Fibroblast of upper back skin (primary cell): ENCODE results near the gene RNASE8.
"Not testable (repeated sequence)": the region's sequence is repeated elsewhere in the genome, so short reads cannot be mapped to it uniquely, and the experiment has no call there.

Experiments
- DNase-seq: peaks from one replicate; pipeline ENCODE4 v3.0.0-alpha.2; 2013

Gene RNASE8

DNA sequence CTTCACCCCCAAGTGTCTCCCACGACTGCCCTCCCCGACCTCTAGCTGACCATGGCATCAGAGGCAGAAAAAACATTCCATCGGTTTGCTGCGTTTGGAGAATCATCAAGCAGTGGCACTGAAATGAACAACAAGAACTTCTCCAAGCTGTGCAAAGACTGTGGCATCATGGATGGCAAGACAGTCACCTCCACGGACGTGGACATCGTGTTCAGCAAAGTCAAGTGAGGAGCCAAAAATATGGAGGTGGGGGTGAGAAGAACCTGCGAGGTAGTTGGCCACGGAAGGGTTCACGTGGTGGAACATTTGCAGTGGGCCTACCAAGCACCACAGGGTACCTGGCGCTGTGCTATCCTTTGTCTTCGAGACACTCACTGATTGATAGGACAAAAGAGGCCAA, 27.1 kb upstream of the RNASE8 start:
- DNase-seq, result no peak

DNA sequence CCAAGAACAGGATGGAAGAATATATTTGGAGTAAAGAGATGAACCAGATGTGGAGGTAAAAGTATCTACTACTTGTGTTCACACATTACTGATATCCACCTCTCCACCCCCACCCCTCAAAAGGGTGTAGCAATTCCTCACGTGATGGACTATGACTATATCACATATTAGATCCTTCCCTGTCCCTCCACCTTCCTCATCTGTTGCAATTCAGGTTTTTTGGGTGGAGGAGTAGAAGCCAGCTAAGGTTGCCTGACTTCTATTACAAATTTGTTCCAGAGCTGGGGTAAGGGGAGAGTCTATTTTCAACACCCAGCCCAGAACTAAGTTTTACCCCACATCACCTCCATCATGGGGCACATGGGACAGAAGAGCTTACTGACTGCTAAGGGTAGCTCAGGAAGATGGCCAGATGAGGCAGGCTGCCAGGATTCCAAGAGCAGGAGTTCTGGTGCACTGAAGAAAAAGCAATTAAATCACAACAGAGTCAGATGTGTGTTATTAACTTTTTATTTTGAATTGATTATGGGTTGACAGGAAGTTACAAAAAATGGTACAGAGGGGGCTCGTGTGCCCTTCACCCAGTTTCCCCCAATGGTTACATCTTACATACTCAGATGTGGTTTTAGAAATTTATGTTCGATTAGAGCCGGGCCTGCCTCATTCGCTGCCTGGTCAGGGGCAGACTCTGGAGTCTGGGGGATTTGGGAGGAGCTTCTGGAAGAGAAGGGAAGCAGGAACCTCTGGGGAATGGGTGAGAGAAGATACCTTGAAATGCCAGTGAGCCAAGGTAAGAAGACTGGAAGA, 25.1 kb upstream of the RNASE8 start:
- DNase-seq, result no peak

DNA sequence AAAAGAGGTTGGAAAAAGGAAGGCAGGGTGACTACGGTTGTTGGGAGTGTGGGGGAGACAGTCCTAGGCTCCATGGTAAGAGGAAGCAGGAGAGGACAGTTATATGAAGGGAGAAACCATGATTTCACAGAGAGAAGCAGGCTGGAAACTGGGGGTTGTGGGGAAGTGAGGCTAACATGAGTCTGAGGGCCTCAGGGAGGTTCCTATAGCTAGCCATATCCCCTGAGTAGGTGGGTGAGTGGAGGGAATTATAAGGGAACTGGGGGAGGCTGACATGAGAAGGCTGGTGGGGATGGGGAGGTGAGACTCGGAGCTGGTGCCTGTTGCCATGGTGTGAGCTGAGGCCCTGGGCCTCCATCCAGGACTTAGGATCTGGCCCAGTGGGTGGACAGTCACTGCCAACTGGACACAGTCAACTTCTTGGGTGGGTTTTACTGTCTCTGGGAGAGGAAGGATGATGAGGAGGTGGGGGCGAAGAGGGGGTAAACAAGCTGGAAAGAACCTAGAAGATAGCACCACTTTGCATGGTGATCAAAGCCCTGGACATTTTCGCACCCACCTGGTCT, 24.4 kb upstream of the RNASE8 start:
- no peak for DNase-seq

DNA sequence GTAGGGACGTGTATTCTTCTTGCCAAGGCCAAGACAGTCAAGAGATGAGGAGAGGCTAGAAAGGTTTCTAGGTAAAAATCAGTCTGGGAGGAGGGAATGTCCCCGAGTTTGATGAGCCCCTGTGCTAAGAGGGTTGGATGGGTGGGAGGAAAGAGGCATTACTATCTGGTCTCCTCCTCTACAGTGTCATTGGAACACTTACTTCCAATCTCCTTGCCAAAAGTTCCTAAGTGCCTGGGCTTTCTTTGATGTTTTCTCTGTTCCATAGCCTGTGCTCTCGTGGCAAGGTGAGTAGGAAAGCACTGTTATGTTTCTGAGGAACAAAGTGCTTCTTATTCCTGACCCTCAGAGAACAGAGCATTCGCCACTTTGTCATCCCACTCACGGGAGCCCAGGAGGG, 22.9 kb upstream of the RNASE8 start, which contains the start of gene RNASE13:
Gene RNASE13 (minus strand): TSS at position 101 of the 400 bp plus-strand sequence. CDS start 519 bp downstream, outside the sequence.
- no peak for DNase-seq

DNA sequence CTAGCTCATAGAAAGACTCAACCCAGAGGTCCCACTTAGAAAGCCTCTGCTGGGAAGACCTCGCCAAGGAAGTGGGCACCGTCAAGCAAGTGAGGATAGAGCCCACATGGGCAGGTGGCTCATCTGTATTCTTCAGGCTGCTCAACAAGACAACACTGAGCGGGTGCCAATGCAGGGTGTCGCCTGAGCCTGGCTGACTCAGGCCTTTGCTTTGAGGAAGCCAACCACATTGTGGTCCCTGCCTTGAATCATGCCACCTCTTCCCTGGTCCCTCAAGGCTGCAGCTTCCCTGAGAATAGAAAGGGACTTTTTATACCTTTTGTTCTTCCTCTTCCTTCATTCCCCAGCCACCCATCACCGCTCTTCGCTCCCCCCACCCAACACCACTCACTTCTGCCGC, 20.9 kb upstream of the RNASE8 start:
- DNase-seq, result no peak

DNA sequence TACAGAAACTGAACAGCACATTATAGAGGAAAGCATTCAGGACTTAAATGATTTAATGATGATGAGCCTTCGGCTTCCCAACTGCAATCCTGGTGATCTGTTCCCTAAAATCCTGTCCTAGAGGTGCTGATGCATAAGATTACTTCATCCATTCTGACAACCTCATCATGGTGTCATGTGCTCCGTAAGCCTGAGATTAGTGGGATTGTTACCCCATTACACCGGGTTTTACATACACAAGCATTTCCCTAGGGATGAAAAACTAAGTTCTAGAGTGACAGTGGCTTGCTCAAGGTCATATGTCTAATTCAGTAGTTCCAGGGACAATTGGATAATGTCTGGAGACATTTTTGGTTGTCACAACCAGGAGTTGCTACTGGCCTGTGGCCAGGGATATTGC, 20.5 kb upstream of the RNASE8 start:
- no peak for DNase-seq

DNA sequence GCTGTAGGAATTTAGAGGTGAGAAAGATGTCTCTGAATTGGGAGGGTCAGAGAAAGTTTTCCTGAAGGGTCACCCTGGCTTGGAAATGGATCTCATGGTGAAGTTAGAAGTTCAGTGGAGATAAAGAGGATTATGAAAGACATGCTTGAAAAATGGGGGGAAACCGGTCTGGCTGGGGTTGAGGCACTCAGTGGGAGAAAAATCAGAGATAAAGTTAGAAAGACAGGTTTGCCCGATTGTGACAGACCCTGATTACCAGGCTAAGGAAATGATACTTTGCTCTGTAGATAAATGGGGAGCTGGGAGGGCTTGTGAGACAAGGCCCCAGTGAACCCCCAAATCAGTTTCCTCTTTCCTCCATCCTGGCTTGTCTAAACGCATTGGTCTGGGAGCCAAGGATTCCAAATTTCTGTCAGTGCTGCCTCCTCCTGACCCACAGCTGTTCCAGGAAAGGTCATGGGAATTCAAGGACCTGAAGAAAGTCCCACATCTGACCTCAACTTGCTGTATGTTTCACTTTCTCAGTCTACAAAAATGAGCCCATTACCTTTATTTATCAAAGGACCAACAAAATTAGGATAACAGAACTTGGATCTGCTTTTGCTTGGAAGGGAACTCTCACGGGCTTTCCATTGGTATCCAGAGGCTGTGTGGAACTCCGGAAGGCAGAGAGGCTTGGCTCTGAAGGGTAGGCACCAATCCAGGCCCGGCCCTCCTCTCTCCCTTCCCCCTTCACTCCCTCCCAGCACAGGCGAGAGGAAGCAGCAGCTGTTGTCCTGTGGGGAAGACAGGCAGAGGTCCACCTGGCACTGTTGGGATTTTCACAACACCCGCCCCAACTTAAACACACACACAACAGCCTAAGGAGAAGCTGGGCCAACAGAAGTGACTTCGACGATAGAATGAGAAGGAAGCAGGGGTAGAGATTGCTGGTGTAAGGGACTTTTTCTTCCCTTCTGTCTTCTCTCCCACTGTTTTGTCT, 18.9 kb upstream of the RNASE8 start:
- DNase-seq, result peak; percentile 58

DNA sequence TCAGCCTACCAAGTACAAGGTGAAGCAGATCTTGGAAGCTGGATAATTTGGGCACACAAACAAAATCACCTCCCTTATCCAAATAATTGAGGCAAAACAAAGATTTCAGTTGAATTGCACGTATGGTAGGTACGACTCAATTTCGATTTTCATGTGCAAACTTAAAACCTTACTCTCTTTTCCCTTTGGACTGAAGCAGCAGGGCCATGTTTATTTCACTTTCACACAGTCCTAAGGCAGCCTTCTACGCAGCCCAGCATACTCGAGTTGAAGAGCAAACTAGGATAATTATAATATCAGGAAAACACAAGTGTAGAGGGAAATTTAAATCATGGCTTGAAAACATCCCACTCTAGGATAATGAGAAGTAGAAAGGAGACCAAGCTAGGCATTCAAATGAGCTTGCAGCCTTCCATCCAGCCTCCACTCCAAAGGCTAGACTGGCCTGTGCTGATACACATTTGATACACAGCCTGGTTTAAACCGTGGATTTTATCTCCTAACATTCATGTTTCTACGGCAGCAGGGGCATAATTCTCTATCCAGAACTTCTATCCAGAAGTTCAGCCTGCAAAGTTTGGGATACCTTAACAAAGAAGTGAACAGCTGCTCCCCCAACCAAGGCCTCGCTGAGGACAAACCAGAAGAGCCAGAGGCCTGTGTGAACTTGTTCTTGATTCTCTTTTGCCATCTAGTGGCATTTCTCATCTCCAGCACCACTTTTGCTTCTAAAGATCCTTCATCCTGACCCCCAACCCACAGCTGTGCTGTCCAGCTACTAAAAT, 17.8 kb upstream of the RNASE8 start:
- DNase-seq, result peak; percentile 73

DNA sequence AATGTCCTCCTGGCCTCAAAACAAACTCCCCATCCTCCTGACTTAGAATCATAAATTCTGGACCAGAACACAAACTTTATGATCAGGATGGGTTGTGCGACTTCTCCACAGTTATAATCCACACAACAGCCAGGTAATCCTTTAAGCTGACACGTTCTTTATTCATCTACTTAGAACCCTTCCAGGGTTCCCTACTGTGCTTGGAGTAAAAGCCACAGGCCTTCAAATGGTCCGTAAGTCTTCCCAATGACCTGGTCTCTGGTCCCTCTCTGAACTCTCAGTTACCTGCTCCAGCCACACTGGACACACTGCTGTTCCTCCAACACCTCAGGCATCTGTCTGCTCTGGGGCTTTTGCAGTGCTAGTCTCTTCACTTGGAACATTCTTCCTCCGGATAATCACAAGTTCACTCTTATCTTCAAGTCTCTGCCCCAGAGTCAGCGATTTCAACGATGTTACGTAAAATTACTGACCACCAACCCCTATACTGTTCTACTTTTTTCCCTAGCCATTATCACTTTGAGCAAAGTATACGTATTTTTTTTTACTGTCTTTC, 17.2 kb upstream of the RNASE8 start:
- no peak for DNase-seq

DNA sequence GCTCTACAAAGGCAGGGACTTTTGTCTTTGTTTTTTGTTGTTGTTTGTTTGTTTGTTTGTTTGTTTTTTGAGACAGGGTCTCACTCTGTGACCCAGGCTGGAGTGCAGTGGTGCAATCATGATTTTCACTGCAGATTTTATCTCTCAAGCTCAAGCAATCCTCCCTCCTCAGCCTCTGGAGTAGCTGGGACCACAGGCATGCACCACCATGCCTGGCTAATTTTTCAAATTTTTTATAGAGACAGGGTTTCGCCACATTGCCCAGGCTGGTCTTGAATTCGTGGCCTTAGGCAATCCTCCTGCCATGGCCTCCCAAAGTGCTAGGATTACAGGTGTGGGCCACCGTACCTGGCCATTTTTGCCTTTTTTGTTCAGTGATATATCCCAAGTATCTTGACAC, 16.7 kb upstream of the RNASE8 start:
- DNase-seq, result not testable (repeated sequence)

DNA sequence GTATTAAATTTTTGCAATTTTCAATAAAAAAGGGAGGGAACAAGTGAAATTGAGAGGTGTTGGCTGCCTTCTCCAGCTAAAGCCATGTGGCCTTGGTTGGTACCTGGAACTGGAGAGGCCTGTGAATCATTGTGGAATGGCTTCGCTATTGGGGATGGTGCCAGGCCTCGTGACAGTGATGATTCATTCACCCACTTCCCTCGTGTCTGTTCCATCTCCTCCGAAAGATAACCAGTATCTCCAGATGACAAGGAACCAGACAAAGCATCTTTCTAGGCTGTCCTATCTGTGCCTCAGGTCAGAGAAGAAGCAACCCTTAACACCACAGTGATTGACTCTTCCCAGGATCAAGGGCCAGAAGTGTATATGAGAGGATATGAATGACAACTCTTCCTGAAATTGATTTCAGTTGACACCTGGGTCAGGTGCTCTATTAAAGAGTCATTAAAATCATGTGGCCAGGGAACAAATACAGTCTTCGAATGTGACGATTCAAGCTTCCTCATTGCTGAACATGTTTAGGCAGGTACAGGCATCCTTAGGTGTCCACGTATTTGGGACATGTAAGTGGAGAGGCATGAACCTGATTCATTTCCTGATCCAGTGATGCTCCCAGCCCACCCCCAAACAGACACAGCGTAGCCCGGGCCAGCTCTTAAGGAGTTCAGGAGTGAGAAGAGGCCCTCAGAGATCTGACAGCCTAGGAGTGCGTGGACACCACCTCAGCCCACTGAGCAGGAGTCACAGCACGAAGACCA, 15.8 kb upstream of the RNASE8 start, which contains the start of gene RNASE7:
Gene RNASE7 (plus strand): TSS at position 687 of the 758 bp plus-strand sequence. CDS start 631 bp downstream, outside the sequence.
- no peak for DNase-seq

DNA sequence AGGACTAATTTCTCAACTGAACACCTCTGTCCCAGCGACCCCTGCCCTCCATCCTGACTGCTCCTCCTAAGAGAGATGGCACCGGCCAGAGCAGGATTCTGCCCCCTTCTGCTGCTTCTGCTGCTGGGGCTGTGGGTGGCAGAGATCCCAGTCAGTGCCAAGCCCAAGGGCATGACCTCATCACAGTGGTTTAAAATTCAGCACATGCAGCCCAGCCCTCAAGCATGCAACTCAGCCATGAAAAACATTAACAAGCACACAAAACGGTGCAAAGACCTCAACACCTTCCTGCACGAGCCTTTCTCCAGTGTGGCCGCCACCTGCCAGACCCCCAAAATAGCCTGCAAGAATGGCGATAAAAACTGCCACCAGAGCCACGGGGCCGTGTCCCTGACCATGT, 14.7 kb upstream of the RNASE8 start:
- no peak for DNase-seq

DNA sequence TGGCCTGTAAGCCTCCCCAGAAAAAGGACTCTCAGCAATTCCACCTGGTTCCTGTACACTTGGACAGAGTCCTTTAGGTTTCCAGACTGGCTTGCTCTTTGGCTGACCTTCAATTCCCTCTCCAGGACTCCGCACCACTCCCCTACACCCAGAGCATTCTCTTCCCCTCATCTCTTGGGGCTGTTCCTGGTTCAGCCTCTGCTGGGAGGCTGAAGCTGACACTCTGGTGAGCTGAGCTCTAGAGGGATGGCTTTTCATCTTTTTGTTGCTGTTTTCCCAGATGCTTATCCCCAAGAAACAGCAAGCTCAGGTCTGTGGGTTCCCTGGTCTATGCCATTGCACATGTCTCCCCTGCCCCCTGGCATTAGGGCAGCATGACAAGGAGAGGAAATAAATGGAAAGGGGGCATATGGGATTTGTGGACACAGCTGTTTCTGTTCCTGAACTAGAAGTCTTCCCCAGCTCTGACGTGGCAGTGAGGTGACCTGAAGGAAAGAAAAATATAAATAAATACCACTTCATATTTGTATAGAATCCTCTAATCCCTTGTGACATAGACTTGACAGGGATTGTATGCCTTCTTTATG, 14.1 kb upstream of the RNASE8 start:
- no peak for DNase-seq

DNA sequence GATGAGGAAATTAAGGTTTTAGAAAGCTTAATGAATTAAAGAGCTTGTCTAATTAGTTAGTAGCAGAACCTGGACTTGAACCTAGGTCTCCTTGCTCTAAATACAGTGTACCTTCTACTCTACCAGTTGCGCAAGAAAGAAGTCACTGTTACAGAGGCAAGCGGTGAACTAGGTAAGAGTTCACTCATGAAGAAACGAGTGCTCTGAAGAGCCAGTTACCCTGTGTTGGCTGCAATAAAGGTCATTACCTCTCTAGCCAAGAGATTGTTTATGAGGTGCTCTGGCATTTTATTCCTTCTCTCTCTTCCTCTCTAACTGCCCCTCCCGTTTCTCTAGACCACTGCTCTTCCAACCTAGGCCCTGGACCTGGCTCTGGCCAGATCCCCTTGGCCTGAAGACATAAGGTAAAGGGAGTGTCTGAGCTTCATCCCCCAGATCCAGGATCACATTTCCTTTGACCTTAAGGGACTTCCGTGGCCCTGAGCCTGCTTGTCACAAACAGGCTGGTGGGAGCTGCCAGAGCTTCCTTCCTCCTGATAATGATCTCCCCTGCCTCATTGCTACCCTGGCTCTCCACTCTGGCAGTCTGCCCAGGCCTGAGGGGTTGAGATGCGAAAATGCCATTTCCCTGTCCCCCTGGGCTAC, 13.5 kb upstream of the RNASE8 start:
- DNase-seq, result no peak

DNA sequence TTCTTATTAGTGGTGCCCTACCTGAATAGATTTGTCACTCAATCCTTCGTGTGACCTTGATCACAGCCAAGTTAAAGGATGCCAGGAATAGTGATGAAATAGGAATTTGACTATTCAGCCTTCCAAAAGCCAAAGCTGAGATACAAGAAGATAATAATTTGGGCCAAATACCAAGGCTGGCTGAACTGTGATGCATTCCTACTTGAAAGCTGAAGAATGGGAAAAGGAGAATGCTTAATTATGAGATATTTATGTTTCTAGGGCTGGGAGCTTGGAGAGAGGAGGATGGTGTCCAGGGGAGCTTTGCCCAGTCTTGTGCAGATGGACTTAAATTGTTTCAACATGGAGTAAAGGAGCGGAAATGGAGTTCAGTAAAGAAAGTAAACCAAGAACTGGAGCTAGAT, 10.2 kb upstream of the RNASE8 start:
- peak; percentile 57 for DNase-seq

DNA sequence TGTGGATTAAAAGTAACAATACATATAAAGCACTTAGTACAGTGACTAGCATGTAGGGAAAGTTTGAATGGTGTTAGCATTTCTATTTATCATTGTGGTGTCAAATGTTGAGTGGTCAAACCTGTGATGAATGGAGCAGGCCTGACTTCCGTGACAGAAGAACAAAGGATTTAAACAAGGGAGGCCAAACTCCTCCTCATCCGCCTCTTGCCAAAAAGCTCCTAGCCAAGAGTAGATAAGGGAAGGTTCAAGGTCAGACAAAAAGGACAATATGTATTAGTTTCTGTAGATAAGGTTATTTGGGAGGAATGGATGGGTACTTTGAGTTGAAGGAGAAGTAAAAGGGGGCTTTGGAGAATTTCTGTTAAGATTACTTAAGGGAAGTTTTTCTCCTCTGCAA, 9.0 kb upstream of the RNASE8 start:
- DNase-seq, result no peak

DNA sequence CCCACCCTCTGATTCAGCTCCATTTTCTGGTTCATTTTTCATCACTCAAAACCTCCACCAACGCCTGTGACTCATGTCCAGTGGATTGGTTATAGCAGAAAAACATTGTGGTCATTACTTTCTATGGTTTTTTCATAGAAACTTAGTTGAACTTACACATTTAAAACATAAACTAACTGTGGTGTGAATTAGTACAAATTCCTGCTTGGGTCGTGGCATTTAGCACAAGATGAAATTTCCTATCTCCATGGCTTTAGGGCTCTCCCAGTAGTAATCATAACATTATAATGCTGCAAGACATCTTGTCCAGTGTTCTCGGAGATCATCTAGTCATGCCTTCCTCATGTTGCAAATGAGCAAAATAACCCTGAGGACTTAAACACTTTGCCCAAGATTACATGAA, 8.3 kb upstream of the RNASE8 start:
- DNase-seq, result peak; percentile 49

DNA sequence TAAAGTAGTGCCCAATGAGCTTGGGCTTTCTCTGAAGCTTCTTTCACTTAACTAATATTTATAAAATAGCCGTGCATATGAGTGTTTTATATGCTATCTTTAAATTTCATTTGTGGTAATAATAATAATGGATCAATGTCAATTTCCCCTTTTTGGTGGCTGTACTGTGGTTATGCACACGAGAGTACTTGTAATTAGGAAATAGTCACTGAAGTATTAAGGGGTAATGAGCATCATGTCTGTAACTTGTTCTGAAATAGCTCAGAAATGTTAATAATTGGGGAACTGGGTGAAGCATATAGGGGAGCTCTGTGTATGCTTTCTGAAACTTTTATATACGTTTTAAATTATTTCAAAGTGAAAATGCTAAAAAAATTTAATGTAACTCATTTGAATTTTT, 7.0 kb upstream of the RNASE8 start:
- DNase-seq, result no peak

DNA sequence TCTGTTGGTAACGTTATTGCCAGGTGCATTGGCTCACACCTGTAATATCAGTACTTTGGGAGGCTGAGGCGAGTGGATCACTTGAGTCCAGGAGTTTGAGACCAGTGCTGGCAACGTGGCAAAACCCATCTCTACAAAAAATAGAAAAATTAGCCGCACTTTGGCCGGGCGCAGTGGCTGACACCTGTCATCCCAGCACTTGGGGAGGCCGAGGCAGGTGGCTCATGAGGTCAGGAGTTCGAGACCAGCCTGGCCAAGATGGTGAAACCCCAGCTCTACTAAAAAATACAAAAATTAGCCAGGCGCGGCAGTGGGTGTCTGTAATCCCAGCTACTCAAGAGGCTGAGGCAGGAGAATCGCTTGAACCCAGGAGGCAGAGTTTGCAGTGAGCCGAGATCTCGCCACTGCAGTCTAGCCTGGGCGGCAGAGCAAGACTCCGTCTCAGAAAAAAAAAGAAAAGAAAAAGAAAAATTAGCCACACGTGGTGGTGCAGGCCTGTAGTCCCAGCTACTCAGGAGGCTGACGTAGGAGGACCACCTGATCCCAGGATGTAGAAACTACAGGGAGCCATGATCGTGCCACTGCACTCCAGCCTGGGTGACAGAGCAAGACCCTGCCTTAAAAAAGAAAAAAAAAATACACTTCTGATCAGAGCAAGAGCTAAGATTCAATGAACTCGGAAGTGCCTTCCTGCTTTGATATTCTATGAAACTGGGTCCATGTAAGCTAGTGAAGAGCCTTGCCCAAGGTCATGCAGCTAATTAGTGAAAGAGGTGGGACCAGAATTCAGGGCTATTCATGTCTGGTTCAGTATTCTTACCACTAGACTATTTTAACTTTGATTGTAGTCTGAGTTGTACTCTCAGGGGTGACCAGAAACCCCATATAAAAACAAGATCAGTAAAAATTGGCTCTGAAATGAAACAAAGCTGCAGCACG, 4.2 kb upstream of the RNASE8 start:
- DNase-seq, result no peak
